ENCODE measurements around the gene NCSTN.

The NCSTN gene

DNA sequence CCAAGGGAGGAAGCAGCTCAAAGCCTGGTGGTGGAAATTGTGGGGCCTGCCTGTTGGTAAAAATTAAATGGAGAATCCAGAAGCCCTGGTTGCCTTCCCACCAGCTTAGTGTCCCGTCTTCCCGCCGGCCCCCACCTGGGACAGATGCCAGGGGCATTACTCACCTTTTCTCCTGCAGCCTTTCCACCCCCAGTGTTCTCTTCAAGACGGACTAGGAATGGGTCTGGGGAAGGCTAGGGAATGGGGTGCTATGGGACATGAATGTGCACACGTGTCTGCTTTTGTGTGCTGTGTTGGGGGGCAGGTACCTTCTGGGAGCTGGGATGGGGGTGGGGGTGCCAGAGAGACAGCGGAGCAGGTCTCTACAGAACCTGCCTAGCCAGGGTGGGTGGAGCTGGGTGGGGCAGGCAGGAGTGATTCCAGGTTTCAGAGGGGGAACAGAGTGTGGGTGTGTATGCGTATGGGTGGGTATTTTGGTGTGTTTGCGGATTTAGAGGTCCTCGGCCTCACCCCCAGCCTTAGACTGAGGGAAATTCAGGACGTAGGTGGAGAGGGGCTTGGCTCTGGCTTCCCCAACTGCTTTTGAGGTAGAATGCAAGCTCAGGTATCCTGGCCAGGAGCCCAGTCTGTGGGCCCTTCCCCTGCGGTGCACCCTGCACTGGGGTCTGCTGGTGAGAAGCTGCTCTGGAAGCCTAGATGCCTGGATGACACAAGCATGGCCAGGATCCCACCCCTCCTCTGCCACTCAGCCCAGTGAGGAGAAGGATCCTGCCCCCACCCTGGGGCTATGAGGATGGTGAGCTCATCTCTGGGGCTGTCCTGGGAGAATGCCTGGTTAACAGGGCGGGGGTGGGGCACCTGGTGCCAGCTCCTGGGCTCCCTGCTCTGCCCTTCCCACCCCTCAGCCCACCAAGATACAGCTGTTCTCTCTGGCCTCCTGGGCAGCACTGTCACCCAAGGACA, 64.9 kb downstream of the NCSTN start:
- no peak for DNase-seq

Data from stimulated activated naive CD4-positive, alpha-beta T cell (primary cell).